Neural progenitor cell (in vitro differentiated cells): ENCODE data around the gene CBX8. TPM values are rescaled to one million over a fixed set of nuclear protein-coding genes. Genes with fewer than 3 reads are reported as not detected.

Experiments used
- DNase-seq: peaks from one replicate; pipeline ENCODE4 v3.0.0-alpha.2; 2016; ENCODE audit warnings: low spot score
- H2AFZ ChIP-seq: fragments of 200-600 bp; sonication (generic); replicated peaks from 2 replicates; pipeline ENCODE4 v1.6.1; 2016; ENCODE audit warnings: antibody characterized with exemption
- H3F3A ChIP-seq: fragments of 200-600 bp; sonication (generic); 2 replicates; pipeline ENCODE4 v1.6.1; 2016; ENCODE audit warnings: antibody characterized with exemption, low read depth
- H3K27ac ChIP-seq: fragments of 200-600 bp; sonication (generic); 2 replicates; pipeline ENCODE4 v1.5.1; 2016; ENCODE audit warnings: mild to moderate bottlenecking
- H3K27me3 ChIP-seq: fragments of 200-600 bp; sonication (generic); 2 replicates; pipeline ENCODE4 v1.6.1; 2016; ENCODE audit warnings: mild to moderate bottlenecking, moderate library complexity
- H3K36me3 ChIP-seq: fragments of 200-600 bp; sonication (generic); 2 replicates; pipeline ENCODE4 v1.5.1; 2016
- H3K4me1 ChIP-seq: fragments of 200-600 bp; sonication (generic); 2 replicates; pipeline ENCODE4 v1.6.1; 2016; ENCODE audit warnings: mixed run types
- H3K4me2 ChIP-seq: fragments of 200-600 bp; sonication (generic); 2 replicates; pipeline ENCODE4 v1.6.1; 2016
- H3K4me3 ChIP-seq: fragments of 200-600 bp; sonication (generic); 2 replicates; pipeline ENCODE4 v1.5.1; 2016
- H3K79me2 ChIP-seq: fragments of 200-600 bp; sonication (generic); 2 replicates; pipeline ENCODE4 v1.6.1; 2016; ENCODE audit warnings: low read depth
- H3K9ac ChIP-seq: fragments of 200-600 bp; sonication (generic); 2 replicates; pipeline ENCODE4 v1.6.1; 2016
- H3K9me3 ChIP-seq: fragments of 200-600 bp; sonication (generic); 2 replicates; pipeline ENCODE4 v1.5.1; 2016; ENCODE audit warnings: low read depth
- H4K20me1 ChIP-seq: fragments of 200-600 bp; sonication (generic); 2 replicates; pipeline ENCODE4 v1.6.1; 2016; ENCODE audit warnings: low read depth
- H3K27ac Mint-ChIP-seq: 3 replicates; pipeline ENCODE4 v1.8.0; 2021; ENCODE audit warnings: mixed read lengths
- H3K27me3 Mint-ChIP-seq: 2 replicates; pipeline ENCODE4 v1.8.0; 2022; ENCODE audit warnings: low read depth, mild to moderate bottlenecking, inconsistent platforms, moderate library complexity, mixed read lengths; ENCODE audit not compliant: insufficient read depth
- H3K36me3 Mint-ChIP-seq: 3 replicates; pipeline ENCODE4 v1.8.0; 2021; ENCODE audit warnings: mixed read lengths
- H3K4me1 Mint-ChIP-seq: 3 replicates; pipeline ENCODE4 v1.8.0; 2021; ENCODE audit warnings: mixed read lengths
- H3K4me3 Mint-ChIP-seq: 3 replicates; pipeline ENCODE4 v1.8.0; 2021; ENCODE audit warnings: mild to moderate bottlenecking, moderate library complexity, mixed read lengths
- H3K9me3 Mint-ChIP-seq: 3 replicates; pipeline ENCODE4 v1.8.0; 2020; ENCODE audit warnings: mixed read lengths
- EZH2 ChIP-seq: fragments of 200-600 bp; sonication (generic); IDR thresholded peaks from 2 replicates; pipeline ENCODE4 v1.6.1; 2017; ENCODE audit warnings: antibody characterized with exemption, mild to moderate bottlenecking, moderate library complexity
- EZH2phosphoT487 ChIP-seq: fragments of 200-600 bp; sonication (generic); IDR thresholded peaks from 2 replicates; pipeline ENCODE4 v1.6.1; 2017; ENCODE audit warnings: antibody characterized with exemption
- total RNA-seq: library from RNA; depleted of rRNA; stranded (reverse); fragments of >200 nt; gene quantifications from 2 replicates; pipeline ENCODE4 v1.2.3, GENCODE V29; 2015; ENCODE audit warnings: low replicate concordance
- TF ChIP-seq, protein P1 (sequence below): fragments of 200-600 bp; sonication (generic); IDR thresholded peaks from 2 replicates; pipeline ENCODE4 v1.5.1; 2017; ENCODE audit warnings: antibody characterized with exemption, mild to moderate bottlenecking

CBX8 gene
- total RNA-seq, 1 donor from 2014 or later = 2.8 TPM

DNA sequence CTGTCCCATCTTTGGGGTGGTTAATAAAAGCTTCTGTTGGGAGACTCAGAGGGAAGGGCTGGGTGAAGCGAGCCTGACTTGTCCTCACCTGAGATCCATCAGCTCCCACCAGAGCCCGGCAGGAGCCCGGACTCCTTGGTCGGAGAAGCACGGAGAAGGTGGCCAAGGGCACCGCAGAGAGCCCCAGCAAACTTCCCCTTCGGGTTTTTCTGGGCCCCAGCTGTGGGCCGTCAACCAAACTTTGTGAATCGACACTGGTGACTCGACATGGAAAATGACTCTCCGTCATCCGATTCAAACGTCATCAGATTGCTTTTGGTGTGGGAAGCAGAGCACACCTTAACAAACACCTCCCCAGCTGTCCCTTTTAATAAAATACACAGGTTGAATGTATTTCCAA lies 44.7 kb downstream of the CBX8 start:
- H3K79me2 ChIP-seq = no peaks in the 10 kb centered on the region
- H3K36me3 Mint-ChIP-seq = no peaks in the 10 kb centered on the region
- no peaks in the 10 kb centered on the region for H3K9me3 Mint-ChIP-seq
- H3K4me1 ChIP-seq = peaks cover 14% of the 10 kb centered on the region
- no peak overlapping the region for H3K9ac ChIP-seq
- no peak overlapping the region for H3K4me3 Mint-ChIP-seq
- peaks cover 19% of the 10 kb centered on the region for H3K27me3 Mint-ChIP-seq
- peaks cover 28% of the 10 kb centered on the region for H3F3A ChIP-seq
- H3K27me3 ChIP-seq = peaks cover 50% of the 10 kb centered on the region
- TF ChIP-seq, protein P1, sequence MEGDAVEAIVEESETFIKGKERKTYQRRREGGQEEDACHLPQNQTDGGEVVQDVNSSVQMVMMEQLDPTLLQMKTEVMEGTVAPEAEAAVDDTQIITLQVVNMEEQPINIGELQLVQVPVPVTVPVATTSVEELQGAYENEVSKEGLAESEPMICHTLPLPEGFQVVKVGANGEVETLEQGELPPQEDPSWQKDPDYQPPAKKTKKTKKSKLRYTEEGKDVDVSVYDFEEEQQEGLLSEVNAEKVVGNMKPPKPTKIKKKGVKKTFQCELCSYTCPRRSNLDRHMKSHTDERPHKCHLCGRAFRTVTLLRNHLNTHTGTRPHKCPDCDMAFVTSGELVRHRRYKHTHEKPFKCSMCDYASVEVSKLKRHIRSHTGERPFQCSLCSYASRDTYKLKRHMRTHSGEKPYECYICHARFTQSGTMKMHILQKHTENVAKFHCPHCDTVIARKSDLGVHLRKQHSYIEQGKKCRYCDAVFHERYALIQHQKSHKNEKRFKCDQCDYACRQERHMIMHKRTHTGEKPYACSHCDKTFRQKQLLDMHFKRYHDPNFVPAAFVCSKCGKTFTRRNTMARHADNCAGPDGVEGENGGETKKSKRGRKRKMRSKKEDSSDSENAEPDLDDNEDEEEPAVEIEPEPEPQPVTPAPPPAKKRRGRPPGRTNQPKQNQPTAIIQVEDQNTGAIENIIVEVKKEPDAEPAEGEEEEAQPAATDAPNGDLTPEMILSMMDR = no peak
- TF ChIP-seq EZH2 (no peak), EZH2phosphoT487 (no peak)
- H3K27ac ChIP-seq = no peak overlapping the region
- no peak for DNase-seq
- peaks cover 12% of the 10 kb centered on the region for H3K4me1 Mint-ChIP-seq
- H4K20me1 ChIP-seq = peaks cover 15% of the 10 kb centered on the region
- no peak overlapping the region for H2AFZ ChIP-seq
- H3K9me3 ChIP-seq = no peaks in the 10 kb centered on the region
- H3K36me3 ChIP-seq = no peaks in the 10 kb centered on the region
- no peak overlapping the region for H3K4me2 ChIP-seq
- no peak overlapping the region for H3K4me3 ChIP-seq
- no peak overlapping the region for H3K27ac Mint-ChIP-seq

GRCh38 chr17:79750650-79751545 lies 46.0 kb downstream of the CBX8 start:
- Mint-ChIP-seq H3K27me3 (peaks cover 25% of the 10 kb centered on the region), H3K27ac (no peak overlapping the region), H3K4me1 (peaks cover 22% of the 10 kb centered on the region), H3K4me3 (no peak overlapping the region), H3K9me3 (no peaks in the 10 kb centered on the region), H3K36me3 (no peaks in the 10 kb centered on the region)
- Histone ChIP-seq H2AFZ (no peak overlapping the region), H3K36me3 (no peaks in the 10 kb centered on the region), H3K79me2 (no peaks in the 10 kb centered on the region), H3K4me2 (no peak overlapping the region), H3K9me3 (no peaks in the 10 kb centered on the region), H4K20me1 (peaks cover 22% of the 10 kb centered on the region), H3K27ac (no peak overlapping the region), H3K27me3 (peaks cover 62% of the 10 kb centered on the region), H3F3A (peaks cover 38% of the 10 kb centered on the region), H3K9ac (no peak overlapping the region), H3K4me1 (peaks cover 19% of the 10 kb centered on the region), H3K4me3 (no peak overlapping the region)
- TF ChIP-seq, protein P1 = no peak
- TF ChIP-seq EZH2phosphoT487 (no peak), EZH2 (no peak)
- no peak for DNase-seq

- Histone ChIP-seq H3K9me3 (no peaks in the 10 kb centered on the region), H3F3A (peaks cover 38% of the 10 kb centered on the region), H3K27me3 (peaks cover 71% of the 10 kb centered on the region), H2AFZ (no peak overlapping the region), H3K79me2 (no peaks in the 10 kb centered on the region), H3K36me3 (no peaks in the 10 kb centered on the region), H3K9ac (no peak overlapping the region), H3K4me1 (peaks cover 19% of the 10 kb centered on the region), H3K4me3 (no peak overlapping the region), H4K20me1 (peaks cover 22% of the 10 kb centered on the region), H3K4me2 (no peak overlapping the region), H3K27ac (no peak overlapping the region)
- H3K9me3 Mint-ChIP-seq = no peaks in the 10 kb centered on the region
- no peak overlapping the region for H3K27ac Mint-ChIP-seq
- H3K4me1 Mint-ChIP-seq = peaks cover 25% of the 10 kb centered on the region
- H3K4me3 Mint-ChIP-seq = no peak overlapping the region
- TF ChIP-seq EZH2phosphoT487 (no peak), EZH2 (no peak)
- TF ChIP-seq, protein P1 = no peak
- peaks cover 26% of the 10 kb centered on the region for H3K27me3 Mint-ChIP-seq
- DNase-seq = no peak
- no peaks in the 10 kb centered on the region for H3K36me3 Mint-ChIP-seq
These were observed 46.9 kb downstream of the CBX8 start for GRCh38 chr17:79749958-79750357.
